ENCODE results near the gene MS4A14. TPM values are rescaled to one million over a fixed set of nuclear protein-coding genes. Genes with fewer than 3 reads are reported as not detected.

The MS4A14 gene
- total RNA-seq, 4 donors from 2014 or later = 0.39 to 8.7 (median 4.1) TPM

GRCh38 chr11:60455531-60456042 lies 59.3 kb downstream of the MS4A14 start, which contains the start of gene MS4A1:
Gene MS4A1 (plus strand): TSS chr11:60455847. CDS start chr11:60462375, 6,528 bp downstream.
- H3K36me3 ChIP-seq = no peaks in the 10 kb centered on the region
- peak within 1 kb of the TSS in 1 of 4 donors; percentile 56 for H3K27ac ChIP-seq
- no peak for DNase-seq (ENCODE audit: low spot score in 2 of 2)
- H3K4me3 ChIP-seq = peak within 1 kb of the TSS in 1 of 4 donors; percentile 35
- no peak for TF ChIP-seq CTCF (IDR thresholded peaks at IDR 0.05)
- no peak for TF ChIP-seq POLR2A (IDR thresholded peaks at IDR 0.05)
- TF ChIP-seq EP300 (IDR thresholded peaks at IDR 0.05) = no peak
- no peaks in the 10 kb centered on the region for H3K9me3 ChIP-seq
- 65 to 75% methylated on average over 4 of the region's 4 CpGs for WGBS, 2 donors
- no peaks in the 10 kb centered on the region for H3K27me3 ChIP-seq
- no peaks in the 10 kb centered on the region for H3K4me1 ChIP-seq

- H3K27ac ChIP-seq = peak overlapping the region in 1 of 4 donors; percentile 19
- no peak for TF ChIP-seq EP300 (IDR thresholded peaks at IDR 0.05)
- no peak for TF ChIP-seq POLR2A (IDR thresholded peaks at IDR 0.05)
- no peak for TF ChIP-seq CTCF (IDR thresholded peaks at IDR 0.05)
- no peak for DNase-seq (ENCODE audit: low spot score in 2 of 2)
- H3K4me1 ChIP-seq = no peaks in the 10 kb centered on the region
- H3K27me3 ChIP-seq = no peaks in the 10 kb centered on the region
- no peaks in the 10 kb centered on the region for H3K9me3 ChIP-seq
- peak overlapping the region in 1 of 4 donors; percentile 3 for H3K4me3 ChIP-seq
- WGBS, 2 donors = 66 to 75% methylated on average over 3 of the region's 3 CpGs
- no peaks in the 10 kb centered on the region for H3K36me3 ChIP-seq
These were observed 61.3 kb downstream of the MS4A14 start for GRCh38 chr11:60457576-60457975.

GRCh38 chr11:60459345-60459744 lies 63.1 kb downstream of the MS4A14 start:
- H3K27me3 ChIP-seq = no peaks in the 10 kb centered on the region
- no peaks in the 10 kb centered on the region for H3K36me3 ChIP-seq
- no peak for TF ChIP-seq POLR2A (IDR thresholded peaks at IDR 0.05)
- TF ChIP-seq CTCF (IDR thresholded peaks at IDR 0.05) = no peak
- TF ChIP-seq EP300 (IDR thresholded peaks at IDR 0.05) = no peak
- 96 to 100% methylated on average over 1 of the region's 1 CpG for WGBS, 2 donors
- H3K4me1 ChIP-seq = no peaks in the 10 kb centered on the region
- no peak overlapping the region for H3K27ac ChIP-seq
- DNase-seq (ENCODE audit: low spot score in 2 of 2) = no peak
- no peak overlapping the region for H3K4me3 ChIP-seq
- H3K9me3 ChIP-seq = no peaks in the 10 kb centered on the region

Other genes starting within 250 kb of the MS4A14 start
- 100 to 1,000 TPM in 1 of 4 donors, 10 to 100 TPM in 3; 53.1 to 103 (median 71.4) TPM for gene MS4A6A, start 213.4 kb upstream of the MS4A14 start, total RNA-seq
- 10 to 100 TPM in 3 of 4 donors, 1 to 10 TPM in 1; 4.8 to 15.9 (median 13.2) TPM for gene MS4A4E, start 153.3 kb upstream of the MS4A14 start, total RNA-seq
- 10 to 100 TPM; 27.8 to 55.8 (median 38.3) TPM for gene MS4A4A, start 115.8 kb upstream of the MS4A14 start, total RNA-seq
- gene MS4A6E, start 69.2 kb upstream of the MS4A14 start, total RNA-seq = not detected
- 10 to 100 TPM; 20.1 to 77.1 (median 41.7) TPM for gene MS4A7, start 17.9 kb upstream of the MS4A14 start, total RNA-seq
- not detected for gene MS4A5, start 33.1 kb downstream of the MS4A14 start, total RNA-seq
- gene MS4A1, start 59.4 kb downstream of the MS4A14 start, total RNA-seq = 1 to 10 TPM in 1 of 4 donors, not detected in 3; 1.3 TPM
- not detected for gene MS4A12, start 96.3 kb downstream of the MS4A14 start, total RNA-seq
- not detected for gene MS4A13, start 118.9 kb downstream of the MS4A14 start, total RNA-seq

All from tibial nerve (tissue), 4 donors.